GM18868 (cell line): ENCODE data around the gene SEPTIN1.
A peak's percentile ranks its signal among the peaks of the same experiment; 100 is the strongest.
"Not testable (repeated sequence)": the region's sequence is repeated elsewhere in the genome, so short reads cannot be mapped to it uniquely, and the experiment has no call there.

Source experiments
- ATAC-seq: cut with Tn5 transposase; IDR thresholded peaks from one replicate; pipeline ENCODE4 v1.9.1; 2021; ENCODE audit warnings: mild to moderate bottlenecking, moderate library complexity; ENCODE audit not compliant: unreplicated experiment

Gene SEPTIN1

GRCh38 chr16:30406795-30407101, 24.4 kb upstream of the SEPTIN1 start:
- no peak for ATAC-seq

DNA sequence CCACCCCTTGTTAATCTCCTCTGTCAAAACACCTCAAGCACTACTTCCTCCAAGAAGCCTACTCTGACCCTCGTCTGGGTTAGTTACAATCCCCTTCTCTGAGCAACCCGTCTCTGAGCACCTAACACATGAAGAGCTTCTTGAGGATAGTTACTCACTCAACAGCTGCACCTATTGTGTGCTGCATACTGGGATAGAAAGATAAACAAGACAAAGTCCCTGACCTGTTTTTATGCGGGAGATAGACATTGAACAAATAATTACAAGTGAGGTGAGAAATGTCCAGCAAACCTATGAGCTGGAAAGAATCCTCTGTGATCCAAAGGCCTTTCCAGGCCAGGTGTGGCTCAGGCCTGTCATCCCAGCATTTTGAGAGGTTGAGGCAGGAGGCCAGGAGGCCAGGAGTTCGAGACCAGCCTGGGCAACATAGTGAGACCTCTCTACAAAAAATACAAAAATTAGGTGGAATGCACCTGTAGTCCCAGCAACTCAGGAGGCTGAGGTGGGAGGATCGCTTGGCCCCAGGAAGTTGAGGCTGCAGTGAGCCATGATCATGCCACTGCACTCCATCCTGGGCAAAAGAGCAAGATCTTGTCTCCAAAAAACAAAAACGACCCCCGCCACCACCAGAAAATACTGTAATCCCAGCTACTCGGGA, 19.5 kb upstream of the SEPTIN1 start:
- ATAC-seq = no peak

DNA sequence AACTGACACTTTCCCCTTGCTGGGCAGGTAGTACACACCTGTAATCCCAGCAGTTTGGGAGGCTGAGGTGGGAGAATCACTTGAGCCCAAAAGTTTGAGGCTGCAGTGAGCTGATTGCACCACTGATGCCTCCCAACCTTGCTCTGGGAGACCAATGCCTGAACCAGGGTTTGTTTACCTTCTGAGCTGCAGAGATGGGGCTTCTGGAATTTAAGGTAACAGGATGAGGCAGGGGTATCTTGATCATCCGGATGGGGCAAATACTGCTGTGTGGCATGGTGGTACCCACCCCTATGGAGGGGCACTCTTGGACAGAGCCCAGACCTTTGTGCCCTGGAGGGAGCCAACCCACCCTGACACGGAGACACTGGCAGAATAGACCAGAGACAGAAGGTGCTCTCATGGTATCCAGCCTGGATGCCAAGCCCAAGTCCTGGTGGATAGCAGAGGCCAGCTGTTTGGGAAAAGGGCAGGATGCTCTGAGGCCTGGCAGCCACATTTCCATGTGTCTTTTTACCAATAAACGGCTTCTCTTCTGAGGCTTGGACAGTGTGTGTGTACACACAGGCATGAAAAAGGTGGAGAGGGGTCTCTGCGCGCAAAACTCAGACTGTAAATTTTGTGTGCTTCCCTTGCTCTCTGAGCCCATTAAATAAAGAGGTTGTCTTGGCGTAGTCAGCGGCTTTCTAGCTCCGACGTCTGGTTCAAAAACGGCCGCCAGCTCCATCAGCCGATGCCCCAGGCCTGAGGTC, 17.2 kb upstream of the SEPTIN1 start:
- ATAC-seq = no peak

DNA sequence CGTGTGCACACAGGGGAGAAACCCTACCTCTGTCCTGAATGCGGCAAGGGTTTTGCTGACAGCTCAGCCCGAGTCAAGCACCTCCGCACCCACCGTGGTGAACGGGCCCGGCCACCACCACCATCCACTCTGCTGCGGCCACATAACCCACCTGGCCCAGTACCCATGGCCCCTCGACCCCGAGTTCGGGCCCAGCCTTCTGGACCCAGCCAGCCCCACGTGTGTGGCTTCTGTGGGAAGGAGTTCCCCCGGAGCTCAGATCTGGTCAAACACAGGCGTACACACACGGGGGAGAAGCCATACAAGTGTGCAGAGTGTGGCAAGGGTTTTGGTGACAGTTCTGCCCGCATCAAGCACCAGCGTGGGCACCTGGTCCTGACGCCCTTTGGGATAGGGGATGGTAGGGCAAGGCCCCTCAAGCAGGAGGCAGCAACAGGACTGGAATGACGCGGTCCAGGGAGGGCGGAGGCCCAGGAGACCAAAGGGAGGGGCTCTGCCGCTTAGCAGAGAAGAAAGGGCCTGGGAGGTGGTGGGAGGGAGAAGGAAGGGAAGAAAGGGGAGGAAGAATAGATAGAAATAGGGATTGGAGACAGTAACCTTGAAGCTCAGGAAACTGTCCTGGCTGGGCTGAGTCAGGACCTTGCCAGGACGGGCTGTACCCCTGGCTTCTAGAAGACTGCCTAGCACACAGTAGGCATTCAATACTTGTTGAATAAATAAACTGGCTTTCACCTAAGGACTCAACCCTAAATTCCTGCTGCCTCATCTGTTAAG, 16.5 kb upstream of the SEPTIN1 start:
- ATAC-seq = no peak

- ATAC-seq = no peak
Observed at GRCh38 chr16:30397776-30398660, 15.7 kb upstream of the SEPTIN1 start.

DNA sequence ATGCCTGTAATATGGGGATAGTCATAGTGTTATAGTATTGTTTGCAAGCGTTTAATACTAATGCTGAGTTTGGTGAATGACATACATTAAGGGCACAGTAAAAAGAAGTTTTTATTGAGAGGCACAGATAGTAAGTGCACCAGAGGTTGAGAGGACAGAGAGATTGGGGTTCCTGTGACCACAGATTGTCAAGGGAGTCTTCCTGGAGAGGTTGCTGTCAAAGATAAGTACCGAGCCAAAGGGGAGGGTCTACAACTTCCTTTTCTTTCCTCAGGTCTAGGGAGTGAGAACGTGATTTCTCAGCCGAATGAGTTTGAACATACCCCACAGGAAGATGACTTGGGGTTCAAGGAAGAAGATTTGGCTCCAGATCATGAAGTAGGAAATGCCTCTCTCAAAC, 14.7 kb upstream of the SEPTIN1 start:
- ATAC-seq = no peak

- not testable (repeated sequence) for ATAC-seq
Observed at GRCh38 chr16:30396627-30397026, 14.3 kb upstream of the SEPTIN1 start.

DNA sequence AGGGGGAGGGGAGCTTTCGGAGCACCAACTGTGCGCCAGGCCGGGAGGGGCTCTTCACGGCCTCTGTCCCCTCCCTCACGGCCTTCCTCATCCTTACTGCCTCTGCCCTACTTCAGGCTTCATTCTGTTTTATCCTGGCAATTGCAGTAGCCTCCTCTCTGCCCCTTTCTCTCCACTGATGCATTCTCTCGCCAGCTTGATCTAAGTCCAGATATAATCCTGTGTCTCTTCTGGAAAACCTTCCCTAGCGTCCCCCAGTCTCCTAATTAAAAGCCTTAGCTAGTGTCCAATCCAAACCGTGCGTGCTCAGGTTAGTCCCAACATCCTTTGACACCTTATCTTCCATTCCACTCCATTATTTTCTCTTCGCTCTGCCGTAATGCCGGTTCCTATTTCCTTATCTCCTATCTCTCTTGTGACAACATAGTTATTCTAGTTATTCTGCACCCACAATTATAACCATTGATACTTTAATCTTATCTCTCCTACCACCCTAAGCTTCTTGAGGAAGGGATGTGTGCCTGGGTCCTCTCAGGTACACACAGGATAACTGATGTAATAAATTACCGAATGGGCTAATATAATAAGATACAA, 13.7 kb upstream of the SEPTIN1 start:
- no peak for ATAC-seq

DNA sequence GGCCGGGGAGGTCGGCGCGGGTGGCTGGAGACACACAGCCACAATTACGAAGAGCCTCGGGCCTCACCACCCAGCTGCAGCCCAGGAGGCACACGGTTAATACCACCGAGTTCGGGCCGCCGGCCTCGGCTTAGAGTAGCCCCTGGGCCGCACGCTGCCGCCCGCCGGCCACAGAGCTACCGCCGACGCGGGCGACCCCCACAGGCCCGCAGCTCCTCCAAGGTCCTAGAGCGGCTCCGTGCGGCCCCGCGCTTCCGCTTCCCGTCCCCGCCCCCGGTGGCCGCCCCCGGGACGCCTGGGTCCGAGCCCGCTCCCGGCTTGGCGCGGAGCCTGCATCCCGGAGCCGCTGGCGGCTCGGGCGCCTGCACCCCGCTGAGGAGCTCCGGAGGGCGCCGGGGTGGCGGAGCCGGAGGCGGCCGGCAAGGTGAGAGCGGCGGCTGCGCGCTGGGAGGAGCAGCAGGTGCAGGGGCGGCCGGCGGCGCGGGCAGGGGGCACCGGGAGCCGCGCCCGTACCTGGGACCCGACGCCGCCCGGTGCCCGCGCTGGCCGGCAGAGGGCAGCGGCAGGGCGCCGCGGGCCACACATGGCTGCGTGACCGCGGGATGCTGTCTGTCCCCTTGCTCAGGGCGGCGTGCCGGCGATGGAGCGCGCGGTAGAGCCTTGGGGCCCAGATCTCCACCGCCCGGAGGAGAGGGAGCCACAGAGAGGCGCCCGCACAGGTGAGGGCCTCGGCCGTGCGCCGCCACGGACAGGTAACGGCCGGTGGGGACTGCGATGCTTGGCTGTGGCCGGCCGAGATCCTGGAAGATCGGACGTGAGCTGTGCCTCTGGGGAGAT, 13.0 kb upstream of the SEPTIN1 start, which contains the start of gene ZNF48:
ZNF48 (plus strand) TSS at position 266 of the 837 bp plus-strand sequence; CDS start at position 641, 375 bp downstream.
- ATAC-seq = peak; percentile 58

DNA sequence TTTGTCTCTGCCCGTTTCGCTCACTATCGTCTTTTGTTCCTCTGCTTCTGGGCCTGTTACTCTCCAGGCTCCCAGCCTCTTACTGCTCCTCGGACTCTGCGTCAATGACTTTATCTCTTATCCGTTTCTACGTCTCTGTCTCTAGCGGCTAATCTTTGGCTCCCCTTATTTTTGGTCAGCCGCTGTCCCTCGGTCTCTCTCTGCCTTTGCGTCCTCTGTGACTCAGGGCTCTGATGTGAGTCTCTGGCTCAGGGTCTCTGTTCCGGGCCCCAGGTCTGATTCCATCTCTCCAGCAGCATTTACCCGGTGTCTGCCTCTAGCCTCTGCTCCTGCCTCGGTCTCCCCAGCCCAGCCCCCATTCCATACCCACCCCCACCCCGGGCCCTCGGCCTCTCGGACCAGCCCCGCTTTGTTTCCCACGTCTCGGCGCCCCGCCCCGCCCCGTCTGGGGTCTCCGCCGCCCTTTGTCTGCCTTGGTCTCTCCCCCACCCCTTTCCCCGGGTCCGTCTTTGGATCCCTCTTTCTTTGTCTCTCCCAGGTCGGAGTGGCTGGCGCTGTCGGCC, 12.3 kb upstream of the SEPTIN1 start:
- ATAC-seq = no peak

DNA sequence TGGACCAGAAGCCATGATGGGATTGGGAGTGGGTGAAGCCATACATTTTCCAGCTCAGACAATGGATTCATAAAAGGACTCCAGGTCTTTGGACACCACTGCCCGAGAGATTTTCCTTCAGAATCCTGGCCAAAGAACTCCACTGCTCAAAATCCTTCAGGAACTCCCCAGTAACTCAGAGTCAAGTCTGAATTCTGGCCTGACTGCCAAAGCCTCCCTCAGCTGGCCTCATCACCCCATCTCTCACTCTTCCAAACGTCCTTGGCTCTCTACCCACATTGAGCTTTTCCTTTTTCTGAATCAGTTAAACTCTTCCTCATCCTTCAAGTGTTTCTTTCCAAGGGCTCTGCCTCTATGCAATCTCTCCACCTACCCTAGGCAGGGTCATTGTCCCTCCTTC, 1.2 kb upstream of the SEPTIN1 start:
- ATAC-seq = no peak

DNA sequence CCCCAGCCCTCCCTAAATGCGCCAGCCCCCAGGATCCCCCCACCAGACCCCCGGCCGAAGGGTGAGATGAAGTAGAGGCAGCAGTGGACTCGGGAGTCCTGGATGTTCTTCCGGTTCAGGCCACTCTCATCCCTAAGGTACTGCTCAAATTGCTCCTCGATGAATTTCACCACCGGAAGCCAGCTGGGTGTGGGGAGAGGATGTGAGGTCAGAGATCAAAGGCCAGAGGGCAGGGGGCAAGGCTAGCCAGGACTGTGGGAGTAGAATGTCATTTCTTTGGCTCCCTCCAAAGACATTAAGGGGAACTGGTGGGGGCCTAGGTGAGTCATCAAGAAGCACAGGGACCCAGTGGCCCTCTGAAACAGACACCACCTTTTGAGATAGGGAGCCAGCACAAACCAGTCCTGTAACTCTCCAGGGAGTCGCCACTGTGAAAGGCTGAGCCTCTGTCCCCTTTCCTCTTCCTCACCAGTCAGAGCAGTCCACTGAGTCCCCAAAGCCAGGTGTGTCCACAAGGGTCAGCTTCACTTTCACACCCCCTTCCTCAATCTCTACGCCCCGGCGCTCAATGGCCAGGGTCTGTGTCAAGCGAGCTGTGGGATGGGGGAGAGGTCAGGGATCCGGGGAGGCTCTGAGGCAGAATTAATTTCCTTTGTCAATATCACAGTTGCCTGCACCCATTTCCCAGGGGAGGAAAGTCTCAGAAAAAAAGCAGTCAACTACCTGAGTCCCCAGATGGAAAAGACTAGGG, 895 bp downstream of the SEPTIN1 start:
- ATAC-seq = no peak

GRCh38 chr16:30380803-30381208, 1.6 kb downstream of the SEPTIN1 start:
- no peak for ATAC-seq

- ATAC-seq = no peak
Observed at GRCh38 chr16:30380072-30380802, 2.1 kb downstream of the SEPTIN1 start.

GRCh38 chr16:30379158-30379783, 3.1 kb downstream of the SEPTIN1 start:
- ATAC-seq = no peak

- ATAC-seq = peak; percentile 88
Observed at GRCh38 chr16:30378236-30379157, 3.9 kb downstream of the SEPTIN1 start.
